ENCODE measurements around the gene DCBLD2. TPM values are rescaled to one million over a fixed set of nuclear protein-coding genes. Genes with fewer than 3 reads are reported as not detected.

DCBLD2 gene
- total RNA-seq, 1 experiment from 2014 or later: 48.0 TPM

GRCh38 chr3:98750276-98750919 is 151.1 kb downstream of the DCBLD2 start:
- H3K4me1 Mint-ChIP-seq: peaks cover 3 to 5% of the 10 kb centered on the region in 2 experiments; a peak in 2 of 4 replicates
- no peaks in the 10 kb centered on the region for H3K79me1 ChIP-seq (ENCODE audit: insufficient read depth, low read depth, low read length, poor library complexity, severe bottlenecking)
- H3K4me2 ChIP-seq (ENCODE audit: insufficient read depth, insufficient read length, low read length): no peak overlapping the region
- H4K8ac ChIP-seq (replicated peaks; ENCODE audit: insufficient read length, low read depth, low read length): no peak overlapping the region
- H4K20me1 ChIP-seq (ENCODE audit: control insufficient read depth, insufficient read depth, insufficient read length): no peaks in the 10 kb centered on the region
- no CpG with 5 or more reads among the region's 1 CpG for WGBS (ENCODE audit: extremely low coverage, insufficient read length, low lambda C conversion rate)
- H3T11ph ChIP-seq (ENCODE audit: low read length): no peak overlapping the region
- no peaks in the 10 kb centered on the region for H3K9me3 ChIP-seq (ENCODE audit: control insufficient read depth, low read depth, low read length)
- H2BK120ac ChIP-seq (ENCODE audit: low read depth, low read length, poor library complexity, severe bottlenecking): no peak overlapping the region
- no peak overlapping the region for H3K56ac ChIP-seq (ENCODE audit: insufficient read length, low read depth, low read length)
- H3K27me3 ChIP-seq (ENCODE audit: insufficient read depth, low read length): no peaks in the 10 kb centered on the region
- H3K18ac ChIP-seq (ENCODE audit: insufficient read length, low read depth, low read length): no peak overlapping the region
- no peak overlapping the region for H3K27ac ChIP-seq (ENCODE audit: insufficient read length, low read depth, low read length)
- H2BK12ac ChIP-seq (ENCODE audit: insufficient read length, low read depth, low read length): no peak overlapping the region
- H4K91ac ChIP-seq (ENCODE audit: insufficient read length, low read depth, low read length): no peak overlapping the region
- H3K27me3 Mint-ChIP-seq (ENCODE audit: low read depth): no peaks in the 10 kb centered on the region
- H3K27ac Mint-ChIP-seq: no peak overlapping the region
- no peak overlapping the region for H3K14ac ChIP-seq (ENCODE audit: insufficient read depth, low read length)
- DNase-seq: no peak
- no peak overlapping the region for H3K4me3 Mint-ChIP-seq
- no peak overlapping the region for H3K4ac ChIP-seq (ENCODE audit: low read depth, low read length)
- H2AFZ ChIP-seq (ENCODE audit: low read length): no peak overlapping the region
- H3K9ac ChIP-seq (ENCODE audit: extremely low read depth, insufficient read length, low read length): no peak overlapping the region
- TF ChIP-seq, protein P1, sequence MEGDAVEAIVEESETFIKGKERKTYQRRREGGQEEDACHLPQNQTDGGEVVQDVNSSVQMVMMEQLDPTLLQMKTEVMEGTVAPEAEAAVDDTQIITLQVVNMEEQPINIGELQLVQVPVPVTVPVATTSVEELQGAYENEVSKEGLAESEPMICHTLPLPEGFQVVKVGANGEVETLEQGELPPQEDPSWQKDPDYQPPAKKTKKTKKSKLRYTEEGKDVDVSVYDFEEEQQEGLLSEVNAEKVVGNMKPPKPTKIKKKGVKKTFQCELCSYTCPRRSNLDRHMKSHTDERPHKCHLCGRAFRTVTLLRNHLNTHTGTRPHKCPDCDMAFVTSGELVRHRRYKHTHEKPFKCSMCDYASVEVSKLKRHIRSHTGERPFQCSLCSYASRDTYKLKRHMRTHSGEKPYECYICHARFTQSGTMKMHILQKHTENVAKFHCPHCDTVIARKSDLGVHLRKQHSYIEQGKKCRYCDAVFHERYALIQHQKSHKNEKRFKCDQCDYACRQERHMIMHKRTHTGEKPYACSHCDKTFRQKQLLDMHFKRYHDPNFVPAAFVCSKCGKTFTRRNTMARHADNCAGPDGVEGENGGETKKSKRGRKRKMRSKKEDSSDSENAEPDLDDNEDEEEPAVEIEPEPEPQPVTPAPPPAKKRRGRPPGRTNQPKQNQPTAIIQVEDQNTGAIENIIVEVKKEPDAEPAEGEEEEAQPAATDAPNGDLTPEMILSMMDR (conservative IDR thresholded peaks at IDR 0.05): no peak
- no peaks in the 10 kb centered on the region for H3K36me3 Mint-ChIP-seq (ENCODE audit: insufficient read depth in 1 of 3, low read depth in 3 of 3)
- H3K23ac ChIP-seq (ENCODE audit: insufficient read length, low read depth, low read length): no peak overlapping the region
- H4K5ac ChIP-seq (ENCODE audit: insufficient read length, low read depth, low read length): no peak overlapping the region
- H3K23me2 ChIP-seq (ENCODE audit: insufficient read length, low read depth, low read length, poor library complexity, severe bottlenecking): no peaks in the 10 kb centered on the region
- H3K79me2 ChIP-seq (ENCODE audit: insufficient read depth, low read length): no peaks in the 10 kb centered on the region
- no peak overlapping the region for H2AK5ac ChIP-seq (ENCODE audit: insufficient read length, low read length)
- H2BK20ac ChIP-seq (ENCODE audit: low read depth, low read length, poor library complexity, severe bottlenecking): no peak overlapping the region
- H2BK5ac ChIP-seq (ENCODE audit: insufficient read length, low read length): no peak overlapping the region
- no peaks in the 10 kb centered on the region for H3K9me3 Mint-ChIP-seq
- no peak overlapping the region for H2BK15ac ChIP-seq (ENCODE audit: low read depth, low read length)
- H3K4me1 ChIP-seq (ENCODE audit: insufficient read depth, low read length): no peaks in the 10 kb centered on the region
